GM12878 (cell line): Measurements from ENCODE around the gene TXNDC17. TPM values are rescaled to one million over a fixed set of nuclear protein-coding genes. Genes with fewer than 3 reads are reported as not detected.

ENCODE experiments used
- ATAC-seq: fragments of 200-7000 bp; cut with Tn5 transposase; 3 replicates; pipeline ENCODE4 v1.9.1; 2020; ENCODE audit warnings: mild to moderate bottlenecking, moderate library complexity
- BruUV-seq: library from RNA; stranded (reverse); fragments of 400-500 nt; replicated peaks from 2 replicates; lab custom pipeline; 2021; lab: Mats Ljungman, UMichigan
- CTCF ChIA-PET: fragments of 300-600 bp; sonication (Branson Sonifier 250); formaldehyde crosslinking; extraction: SDS; loops from one replicate; lab custom pipeline; 2021; ENCODE audit warnings: inconsistent platforms; lab: Yijun Ruan, JAX
- POLR2A ChIA-PET: fragments of 350-600 bp; formaldehyde crosslinking; extraction: SDS; loops from one replicate; lab custom pipeline; 2021; ENCODE audit warnings: inconsistent platforms; lab: Charles Lee
- RAD21 ChIA-PET: fragments of 300-600 bp; sonication (Branson Sonifier 250); formaldehyde crosslinking; loops from one replicate; lab custom pipeline; 2023; ENCODE audit warnings: antibody characterized with exemption; ENCODE audit not compliant: unreplicated experiment; lab: Charles Lee
- SMC1A ChIA-PET: fragments of 300-600 bp; sonication (Branson Sonifier 250); formaldehyde crosslinking; loops from one replicate; lab custom pipeline; 2023; ENCODE audit not compliant: unreplicated experiment, uncharacterized antibody; lab: Charles Lee
- DNase-seq: peaks from one replicate; pipeline ENCODE4 v3.0.0-alpha.2; 2011; ENCODE audit warnings: low read depth, low spot score
- FAIRE-seq: peaks from 3 replicates; lab custom pipeline; 2011; peaks lifted over from hg19 to GRCh38; lab: Jason Lieb, UNC
- H2AFZ ChIP-seq: 2 replicates; pipeline ENCODE4 v1.6.0; 2011; ENCODE audit warnings: low read depth, low read length, control low read depth; ENCODE audit not compliant: control insufficient read depth
- H3K27ac ChIP-seq: 2 replicates; pipeline ENCODE4 v1.5.1; 2011; ENCODE audit warnings: control low read depth; ENCODE audit not compliant: control insufficient read depth, insufficient read depth
- H3K27me3 ChIP-seq, 2 experiments: replicated peaks in 1 of 2; 2 replicates each; pipeline versions ENCODE4 v1.6.0 to v1.6.1; 2011; ENCODE audit warnings: low read length in 1 of 2; ENCODE audit not compliant: control insufficient read depth in 2 of 2, insufficient read depth in 2 of 2
- H3K36me3 ChIP-seq, 2 experiments: 2 replicates each; pipeline ENCODE4 v1.5.1; 2011; ENCODE audit warnings: low read length in 1 of 2; ENCODE audit not compliant: control insufficient read depth in 2 of 2, insufficient read depth in 2 of 2
- H3K4me1 ChIP-seq: 2 replicates; pipeline ENCODE4 v1.6.1; 2011; ENCODE audit warnings: mild to moderate bottlenecking, low read length, moderate library complexity, mixed read lengths; ENCODE audit not compliant: control insufficient read depth, insufficient read depth
- H3K4me2 ChIP-seq: 2 replicates; pipeline ENCODE4 v1.6.0; 2011; ENCODE audit warnings: control low read depth; ENCODE audit not compliant: control insufficient read depth, insufficient read depth
- H3K4me3 ChIP-seq: fragments of 200-600 bp; sonication (generic); 2 replicates; pipeline ENCODE4 v1.5.1; 2016
- H3K79me2 ChIP-seq: 2 replicates; pipeline ENCODE4 v1.6.0; 2011; ENCODE audit warnings: low read length; ENCODE audit not compliant: control insufficient read depth, insufficient read depth
- H3K9ac ChIP-seq: 2 replicates; pipeline ENCODE4 v1.8.0; 2011; ENCODE audit warnings: low read length, control low read depth, mixed read lengths; ENCODE audit not compliant: control insufficient read depth, insufficient read depth
- H3K9me3 ChIP-seq: replicated peaks from 3 replicates; pipeline ENCODE4 v1.5.1; 2011; ENCODE audit warnings: mild to moderate bottlenecking, low read length; ENCODE audit not compliant: control insufficient read depth, insufficient read depth
- H4K20me1 ChIP-seq: 2 replicates; pipeline ENCODE4 v1.6.0; 2011; ENCODE audit not compliant: control insufficient read depth, insufficient read depth
- ATF3 ChIP-seq: IDR thresholded peaks from 2 replicates; pipeline ENCODE4 v1.6.1; 2011; ENCODE audit warnings: low read depth, mild to moderate bottlenecking, low read length, moderate library complexity, borderline replicate concordance; ENCODE audit errors: extremely low read depth
- E2F4 ChIP-seq: IDR thresholded peaks from 2 replicates; pipeline ENCODE4 v1.6.1; 2012; ENCODE audit warnings: low read depth, low read length, improper control_type of control experiment
- EGR1 ChIP-seq, 2 experiments: IDR thresholded peaks; 1 replicate in 1 of 2; 2 replicates in 1 of 2; pipeline ENCODE4 v1.6.1; 2011 to 2012; ENCODE audit warnings: low read depth in 2 of 2, low read length in 2 of 2, borderline replicate concordance in 1 of 2, mild to moderate bottlenecking in 1 of 2, moderate library complexity in 1 of 2
- FOS ChIP-seq: IDR thresholded peaks from 3 replicates; pipeline ENCODE4 v1.6.1; 2011; ENCODE audit warnings: borderline replicate concordance; ENCODE audit not compliant: insufficient read length; ENCODE audit errors: extremely low read depth
- JUND ChIP-seq: IDR thresholded peaks from 2 replicates; pipeline ENCODE4 v1.6.1; 2012; ENCODE audit warnings: low read depth, mild to moderate bottlenecking, low read length, improper control_type of control experiment, moderate library complexity
- PAX8 ChIP-seq: fragments of 450-650 bp; IDR thresholded peaks from 2 replicates; pipeline ENCODE4 v1.6.1; 2017; ENCODE audit warnings: mild to moderate bottlenecking, moderate library complexity
- POLR2AphosphoS5 ChIP-seq: IDR thresholded peaks from 2 replicates; pipeline ENCODE4 v1.6.1; 2011; ENCODE audit warnings: mild to moderate bottlenecking, low read length, inconsistent platforms
- RAD21 ChIP-seq: IDR thresholded peaks from 2 replicates; pipeline ENCODE4 v1.6.1; 2011; ENCODE audit warnings: mild to moderate bottlenecking, low read depth, low read length, moderate library complexity; ENCODE audit not compliant: insufficient read depth
- SPI1 ChIP-seq: IDR thresholded peaks from 2 replicates; pipeline ENCODE4 v1.6.1; 2011; ENCODE audit warnings: low read depth, mild to moderate bottlenecking, low read length, moderate library complexity, borderline replicate concordance; ENCODE audit not compliant: insufficient read depth
- STAT3 ChIP-seq: IDR thresholded peaks from 2 replicates; pipeline ENCODE4 v1.6.1; 2011; ENCODE audit warnings: low read depth, low read length, improper control_type of control experiment
- ZBTB33 ChIP-seq: fragments of 450-650 bp; IDR thresholded peaks from 2 replicates; pipeline ENCODE4 v1.6.1; 2017; ENCODE audit warnings: mild to moderate bottlenecking
- WGBS: methylation state at CpG from one replicate; pipeline ENCODE4 v1.1.6; 2016; ENCODE audit warnings: low lambda C conversion rate; ENCODE audit not compliant: insufficient replicate concordance, insufficient coverage; ENCODE audit errors: missing lambda C conversion rate; 5-methylcytosine and 5-hydroxymethylcytosine counted together
- in situ Hi-C: fragments of 300-500 bp; cut with MboI; formaldehyde crosslinking; loops from 9 replicates; pipeline ENCODE4 v1.14.3; 2018; ENCODE audit warnings: mixed read lengths
- intact Hi-C: fragments of 100-400 bp; cut with micrococcal nuclease; formaldehyde crosslinking; loops from one replicate; pipeline ENCODE4 v1.14.2; 2022; ENCODE audit not compliant: unreplicated experiment
- polyA plus RNA-seq, 11 experiments: library from polyadenylated mRNA; depleted of rRNA in 4 of 11; unstranded in 6 of 11; stranded (reverse) in 5 of 11; fragments of >200 nt; fragmentation: Nextera tagmentation in 4 of 11; fragmentation: Illumina TruSeq in 1 of 11; extraction: Ambion mirVana in 4 of 11; extraction: Trizol in 1 of 11; gene quantifications; 1 replicate in 1 of 11; 2 replicates in 10 of 11; pipeline versions ENCODE4 v1.2.1 to v1.2.3, GENCODE V29; 2011 to 2016; ENCODE audit warnings: inconsistent platforms in 2 of 11, missing spikeins in 2 of 11, low read depth in 1 of 11
- total RNA-seq, 4 experiments: library from RNA; depleted of rRNA in 3 of 4; stranded (reverse); fragments of >200 nt in 3 of 4; fragmentation: Illumina TruSeq in 1 of 4; extraction: Trizol in 1 of 4; gene quantifications; 2 replicates each; pipeline versions ENCODE4 v1.2.1 to v1.2.3, GENCODE V29; 2013 to 2021

The TXNDC17 gene
- total and polyA plus RNA-seq, 10 of the 15 experiments (the other 5 are each of a cell fraction or from before 2014, with no cell fraction given), result 124 to 957 (median 216) TPM

DNA sequence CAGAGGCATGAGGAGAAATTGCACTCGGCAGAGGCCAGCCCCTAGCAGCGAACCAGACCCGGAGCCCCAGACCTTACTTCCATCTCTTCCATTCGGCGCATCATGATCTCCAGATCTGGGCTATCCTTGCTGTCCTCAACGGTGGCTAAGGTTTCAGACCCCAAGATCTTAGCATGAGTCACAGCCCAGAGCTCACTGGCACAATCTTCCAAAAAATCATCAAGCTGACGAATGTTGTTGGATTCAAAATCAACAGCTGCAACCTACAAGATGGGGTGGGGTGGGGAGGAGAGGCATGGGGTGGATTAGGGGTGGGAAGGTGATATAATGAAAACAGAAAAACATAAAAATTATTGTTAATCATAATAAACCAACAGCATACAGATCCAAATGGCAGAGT is 44.8 kb upstream of the TXNDC17 start:
- in situ Hi-C loops, result no loop called here

More for the DNA sequence above, 44.8 kb upstream of the TXNDC17 start:
- no peak overlapping the region for H3K4me2 ChIP-seq
- no peaks in the 10 kb centered on the region for H3K4me1 ChIP-seq
- no peak overlapping the region for H3K4me3 ChIP-seq
- H3K9ac ChIP-seq, result no peak overlapping the region
- H3K79me2 ChIP-seq, result no peaks in the 10 kb centered on the region
- no peaks in the 10 kb centered on the region for H3K27me3 ChIP-seq
- H2AFZ ChIP-seq, result no peak overlapping the region
- no peak overlapping the region for H3K27ac ChIP-seq
- ATAC-seq (no peak), FAIRE-seq (no peak), DNase-seq (no peak)
- TF ChIP-seq ZBTB33 (no peak), E2F4 (no peak), JUND (no peak), PAX8 (no peak), FOS (no peak), STAT3 (no peak), SPI1 (no peak), EGR1 (IDR thresholded peaks at IDR 0.05; ENCODE audit: borderline replicate concordance in 1 of 2, low read depth in 2 of 2, low read length in 2 of 2) (no peak), RAD21 (no peak), POLR2AphosphoS5 (no peak), ATF3 (no peak)
- BruUV-seq, result no TSS peak
- no peaks in the 10 kb centered on the region for H4K20me1 ChIP-seq
- CTCF ChIA-PET, result no interaction called here
- POLR2A ChIA-PET, result no interaction called here
- intact Hi-C loops, result no loop called here
- H3K36me3 ChIP-seq, result peaks cover 0 to 19% of the 10 kb centered on the region in 2 experiments; a peak in 3 of 4 replicates
- WGBS, result 88% methylated on average over 7 of the region's 7 CpGs
- SMC1A ChIA-PET, result no interaction called here
- RAD21 ChIA-PET, result no interaction called here
- no peaks in the 10 kb centered on the region for H3K9me3 ChIP-seq
